HFFc6 (cell line): ENCODE results near the gene TRAF7. TPM values are rescaled to one million over a fixed set of nuclear protein-coding genes. Genes with fewer than 3 reads are reported as not detected.
"Not testable (repeated sequence)": the region's sequence is repeated elsewhere in the genome, so short reads cannot be mapped to it uniquely, and the experiment has no call there.

Experiments
- DNase-seq: peaks from one replicate; pipeline ENCODE4 v3.0.0-alpha.2; 2018
- H3K27ac Mint-ChIP-seq: 2 replicates; pipeline ENCODE4 v1.8.0; 2020; ENCODE audit warnings: mild to moderate bottlenecking, mixed read lengths
- H3K27me3 Mint-ChIP-seq: 2 replicates; pipeline ENCODE4 v1.8.0; 2021; ENCODE audit warnings: mild to moderate bottlenecking, moderate library complexity, mixed read lengths; ENCODE audit not compliant: insufficient read depth
- H3K36me3 Mint-ChIP-seq: 2 replicates; pipeline ENCODE4 v1.8.0; 2021; ENCODE audit warnings: low read depth, mixed read lengths
- H3K4me1 Mint-ChIP-seq: 2 replicates; pipeline ENCODE4 v1.8.0; 2020; ENCODE audit warnings: low read depth, mixed read lengths
- H3K4me3 Mint-ChIP-seq: 2 replicates; pipeline ENCODE4 v1.8.0; 2020; ENCODE audit warnings: mild to moderate bottlenecking, moderate library complexity, mixed read lengths
- H3K9me3 Mint-ChIP-seq: 2 replicates; pipeline ENCODE4 v1.8.0; 2020; ENCODE audit warnings: mild to moderate bottlenecking, mixed read lengths
- CTCF ChIP-seq: fragments of 200-600 bp; sonication (generic); IDR thresholded peaks from 2 replicates; pipeline ENCODE4 v1.5.0; 2021; ENCODE audit warnings: antibody characterized with exemption, mild to moderate bottlenecking
- long read RNA-seq: library from polyadenylated mRNA; unstranded; transcript quantifications from one replicate; pipeline ENCODE4 v2.0.0, GENCODE V29; 2019
- total RNA-seq, 6 experiments: library from RNA; stranded (reverse); fragmentation: NEBNext Ultra II Directional; extraction: Animal tissue kit (Norgen Biotek cat#: 25700); gene quantifications; 2 replicates in 1 of 6; 3 replicates in 5 of 6; pipeline ENCODE4 v1.2.3, GENCODE V29; 2021

Gene TRAF7
- total RNA-seq = 10 to 100 TPM; 81.4 to 88.3 (median 85.3) TPM
- long read RNA-seq, transcript TRAF7-201 (21 exons, 3,700 nt) = major isoform, 18 of 33 reads
- long read RNA-seq, partial matches to known transcripts = 11 of 33 reads
- long read RNA-seq, other reads (novel, unspliced or antisense) = 4 of 33 reads

GRCh38 chr16:2155091-2155950 is at the start of gene TRAF7:
Gene TRAF7 (plus strand): TSS chr16:2155782. CDS start chr16:2163921, 8,139 bp downstream.
- DNase-seq = peak; percentile 100
- TF ChIP-seq CTCF = no peak
- peak within 1 kb of the TSS; percentile 91 for H3K4me3 Mint-ChIP-seq

GRCh38 chr16:2106211-2106610 is 49.4 kb upstream of the TRAF7 start:
- DNase-seq, H3K9me3 Mint-ChIP-seq, H3K4me3 Mint-ChIP-seq, H3K27me3 Mint-ChIP-seq, H3K27ac Mint-ChIP-seq: not testable (repeated sequence)
- Mint-ChIP-seq H3K4me1 (peaks cover 11% of the 10 kb centered on the region), H3K36me3 (peaks cover 10% of the 10 kb centered on the region)

More at GRCh38 chr16:2155091-2155950, at the start of gene TRAF7:
- H3K27ac Mint-ChIP-seq = peak within 1 kb of the TSS; percentile 92
- H3K36me3 Mint-ChIP-seq = peaks cover 35% of the 10 kb centered on the region
- peaks cover 33% of the 10 kb centered on the region for H3K4me1 Mint-ChIP-seq
- peaks cover 35% of the 10 kb centered on the region for H3K27me3 Mint-ChIP-seq
- H3K9me3 Mint-ChIP-seq = peaks cover 12% of the 10 kb centered on the region

- not testable (repeated sequence) for H3K9me3 Mint-ChIP-seq, H3K27me3 Mint-ChIP-seq, H3K36me3 Mint-ChIP-seq, H3K4me3 Mint-ChIP-seq
- DNase-seq = peak; percentile 75
- peaks cover 11% of the 10 kb centered on the region for H3K4me1 Mint-ChIP-seq
- H3K27ac Mint-ChIP-seq = peak overlapping the region; percentile 95
Measured at GRCh38 chr16:2107121-2107790, 48.3 kb upstream of the TRAF7 start.

- Mint-ChIP-seq H3K4me1 (peaks cover 11% of the 10 kb centered on the region), H3K27ac (peak overlapping the region; percentile 95)
- not testable (repeated sequence) for DNase-seq, H3K27me3 Mint-ChIP-seq, H3K36me3 Mint-ChIP-seq, H3K9me3 Mint-ChIP-seq, H3K4me3 Mint-ChIP-seq
Measured at GRCh38 chr16:2107791-2108125, 47.8 kb upstream of the TRAF7 start.

GRCh38 chr16:2108446-2109270 is 46.9 kb upstream of the TRAF7 start:
- not testable (repeated sequence) for H3K4me3 Mint-ChIP-seq, DNase-seq, H3K36me3 Mint-ChIP-seq, H3K9me3 Mint-ChIP-seq, H3K27me3 Mint-ChIP-seq, H3K27ac Mint-ChIP-seq
- peaks cover 11% of the 10 kb centered on the region for H3K4me1 Mint-ChIP-seq

GRCh38 chr16:2109271-2109580 is 46.4 kb upstream of the TRAF7 start:
- not testable (repeated sequence) for H3K27me3 Mint-ChIP-seq, H3K9me3 Mint-ChIP-seq
- H3K4me1 Mint-ChIP-seq = peaks cover 11% of the 10 kb centered on the region

GRCh38 chr16:2109872-2110271 is 45.7 kb upstream of the TRAF7 start:
- not testable (repeated sequence) for H3K9me3 Mint-ChIP-seq, H3K27me3 Mint-ChIP-seq, DNase-seq, H3K27ac Mint-ChIP-seq, H3K36me3 Mint-ChIP-seq, H3K4me3 Mint-ChIP-seq
- peaks cover 11% of the 10 kb centered on the region for H3K4me1 Mint-ChIP-seq

More at GRCh38 chr16:2109271-2109580, 46.4 kb upstream of the TRAF7 start:
- H3K36me3 Mint-ChIP-seq, DNase-seq, H3K4me3 Mint-ChIP-seq, H3K27ac Mint-ChIP-seq: not testable (repeated sequence)

- H3K4me1 Mint-ChIP-seq = peaks cover 11% of the 10 kb centered on the region
- not testable (repeated sequence) for H3K9me3 Mint-ChIP-seq, H3K36me3 Mint-ChIP-seq, DNase-seq, H3K27ac Mint-ChIP-seq, H3K27me3 Mint-ChIP-seq, H3K4me3 Mint-ChIP-seq
Measured at GRCh38 chr16:2110332-2111008, 45.1 kb upstream of the TRAF7 start.

GRCh38 chr16:2111009-2111353 is 44.6 kb upstream of the TRAF7 start:
- not testable (repeated sequence) for H3K9me3 Mint-ChIP-seq, DNase-seq, H3K27me3 Mint-ChIP-seq, H3K27ac Mint-ChIP-seq, H3K4me3 Mint-ChIP-seq, H3K36me3 Mint-ChIP-seq
- H3K4me1 Mint-ChIP-seq = peaks cover 11% of the 10 kb centered on the region

GRCh38 chr16:2111412-2112335 is 43.9 kb upstream of the TRAF7 start:
- H3K4me1 Mint-ChIP-seq = peaks cover 11% of the 10 kb centered on the region
- not testable (repeated sequence) for H3K27me3 Mint-ChIP-seq, H3K36me3 Mint-ChIP-seq, DNase-seq, H3K27ac Mint-ChIP-seq, H3K9me3 Mint-ChIP-seq, H3K4me3 Mint-ChIP-seq

- not testable (repeated sequence) for H3K9me3 Mint-ChIP-seq, H3K4me1 Mint-ChIP-seq, H3K4me3 Mint-ChIP-seq, H3K27me3 Mint-ChIP-seq, H3K27ac Mint-ChIP-seq, DNase-seq, H3K36me3 Mint-ChIP-seq
Measured at GRCh38 chr16:2112539-2113106, 43.0 kb upstream of the TRAF7 start.
